ENCODE measurements around the gene TRIM65. TPM values are rescaled to one million over a fixed set of nuclear protein-coding genes. Genes with fewer than 3 reads are reported as not detected.

TRIM65 gene
- total and polyA plus RNA-seq, 2 of the 13 experiments (the other 11 are each of a cell fraction or from before 2014, with no cell fraction given) = 10.3 to 22.4 TPM

- peak; percentile 98 for TF ChIP-seq UBTF (CRISPR knock-in tag; IDR thresholded peaks at IDR 0.05)
- TF ChIP-seq PATZ1 (CRISPR knock-in tag; IDR thresholded peaks at IDR 0.05) = peak; percentile 99
- no peak for TF ChIP-seq PCBP2 (optimal IDR thresholded peaks at IDR 0.05; ENCODE audit: low read depth, low read length, poor library complexity, severe bottlenecking)
- no peak for TF ChIP-seq CHD2 (IDR thresholded peaks at IDR 0.05; ENCODE audit: low read depth, low read length)
- peak; percentile 55; the same call in 1 of the 2 replicates for TF ChIP-seq MEIS1 (CRISPR knock-in tag; IDR thresholded peaks at IDR 0.05; ENCODE audit: borderline replicate concordance)
- peak; percentile 92 for TF ChIP-seq HIVEP1 (CRISPR knock-in tag; IDR thresholded peaks at IDR 0.05)
- TF ChIP-seq EP300 (IDR thresholded peaks at IDR 0.05; ENCODE audit: low read depth in 2 of 2, low read length in 2 of 2) = peak; percentile 81 to 87; a peak in 3 of 4 replicates
- peak; percentile 82 for TF ChIP-seq EP300 (CRISPR knock-in tag; IDR thresholded peaks at IDR 0.05; ENCODE audit: borderline replicate concordance)
- TF ChIP-seq HOXA9 (CRISPR knock-in tag; IDR thresholded peaks at IDR 0.05; ENCODE audit: borderline replicate concordance) = no peak
- TF ChIP-seq HNF4G (IDR thresholded peaks at IDR 0.05; ENCODE audit: borderline replicate concordance, low read depth, low read length) = peak; percentile 55; the same call in 1 of the 2 replicates
- peak; percentile 96 for TF ChIP-seq HNF4G (CRISPR knock-in tag; IDR thresholded peaks at IDR 0.05; ENCODE audit: borderline replicate concordance, low read depth)
- TF ChIP-seq ZNF672 (CRISPR knock-in tag; IDR thresholded peaks at IDR 0.05) = no peak
- no peak for TF ChIP-seq ZNF670 (CRISPR knock-in tag; IDR thresholded peaks at IDR 0.05; ENCODE audit: borderline replicate concordance)
- peak; percentile 98 for TF ChIP-seq TARDBP (CRISPR knock-in tag; IDR thresholded peaks at IDR 0.05)
- 0 out of 2 replicates have a peak, but pooled peaks have one; percentile 67 for TF ChIP-seq ZNF816 (CRISPR knock-in tag; IDR thresholded peaks at IDR 0.05; ENCODE audit: borderline replicate concordance)
- no peak; the same call in 1 of the 2 replicates for TF ChIP-seq ZNF652 (CRISPR knock-in tag; IDR thresholded peaks at IDR 0.05; ENCODE audit: borderline replicate concordance, low read depth)
- peak; percentile 94 for TF ChIP-seq STAT6 (CRISPR knock-in tag; IDR thresholded peaks at IDR 0.05; ENCODE audit: borderline replicate concordance)
- TF ChIP-seq ONECUT2 (CRISPR knock-in tag; IDR thresholded peaks at IDR 0.05) = no peak
- TF ChIP-seq ZNF710 (CRISPR knock-in tag; IDR thresholded peaks at IDR 0.05; ENCODE audit: borderline replicate concordance) = peak; percentile 83
These were observed 24.1 kb downstream of the TRIM65 start (continued) for GRCh38 chr17:75872434-75873351.

Measured in HepG2 (cell line).